ENCODE data around the gene RBM34. TPM values are rescaled to one million over a fixed set of nuclear protein-coding genes. Genes with fewer than 3 reads are reported as not detected.
A peak's percentile ranks its signal among the peaks of the same experiment; 100 is the strongest.
"Not testable (repeated sequence)": the region's sequence is repeated elsewhere in the genome, so short reads cannot be mapped to it uniquely, and the experiment has no call there.

Gene RBM34
- total RNA-seq, 2 donors from 2014 or later = 25.7 to 90.7 TPM

- intact Hi-C loops (cut with DNase I) = no loop called here
- DNase-seq (ENCODE audit: low spot score) = no peak
- Histone ChIP-seq H3K27me3 (replicated peaks; ENCODE audit: insufficient read depth) (no peaks in the 10 kb centered on the region), H3K36me3 (no peaks in the 10 kb centered on the region), H3K27ac (peak overlapping the region; percentile 85 to 90), H3K4me1 (replicated peaks) (no peaks in the 10 kb centered on the region), H3K9me3 (no peaks in the 10 kb centered on the region), H3K4me3 (peak overlapping the region; percentile 56 to 66)
- WGBS = 3% methylated on average over 14 of the region's 14 CpGs
- TF ChIP-seq, protein P1, sequence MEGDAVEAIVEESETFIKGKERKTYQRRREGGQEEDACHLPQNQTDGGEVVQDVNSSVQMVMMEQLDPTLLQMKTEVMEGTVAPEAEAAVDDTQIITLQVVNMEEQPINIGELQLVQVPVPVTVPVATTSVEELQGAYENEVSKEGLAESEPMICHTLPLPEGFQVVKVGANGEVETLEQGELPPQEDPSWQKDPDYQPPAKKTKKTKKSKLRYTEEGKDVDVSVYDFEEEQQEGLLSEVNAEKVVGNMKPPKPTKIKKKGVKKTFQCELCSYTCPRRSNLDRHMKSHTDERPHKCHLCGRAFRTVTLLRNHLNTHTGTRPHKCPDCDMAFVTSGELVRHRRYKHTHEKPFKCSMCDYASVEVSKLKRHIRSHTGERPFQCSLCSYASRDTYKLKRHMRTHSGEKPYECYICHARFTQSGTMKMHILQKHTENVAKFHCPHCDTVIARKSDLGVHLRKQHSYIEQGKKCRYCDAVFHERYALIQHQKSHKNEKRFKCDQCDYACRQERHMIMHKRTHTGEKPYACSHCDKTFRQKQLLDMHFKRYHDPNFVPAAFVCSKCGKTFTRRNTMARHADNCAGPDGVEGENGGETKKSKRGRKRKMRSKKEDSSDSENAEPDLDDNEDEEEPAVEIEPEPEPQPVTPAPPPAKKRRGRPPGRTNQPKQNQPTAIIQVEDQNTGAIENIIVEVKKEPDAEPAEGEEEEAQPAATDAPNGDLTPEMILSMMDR (IDR thresholded peaks at IDR 0.05) = no peak
- no peak for TF ChIP-seq POLR2A (IDR thresholded peaks at IDR 0.05)
- no peak for TF ChIP-seq POLR2AphosphoS5 (IDR thresholded peaks at IDR 0.05)
Measured at GRCh38 chr1:235160383-235160956, 580 bp downstream of the RBM34 start.

DNA sequence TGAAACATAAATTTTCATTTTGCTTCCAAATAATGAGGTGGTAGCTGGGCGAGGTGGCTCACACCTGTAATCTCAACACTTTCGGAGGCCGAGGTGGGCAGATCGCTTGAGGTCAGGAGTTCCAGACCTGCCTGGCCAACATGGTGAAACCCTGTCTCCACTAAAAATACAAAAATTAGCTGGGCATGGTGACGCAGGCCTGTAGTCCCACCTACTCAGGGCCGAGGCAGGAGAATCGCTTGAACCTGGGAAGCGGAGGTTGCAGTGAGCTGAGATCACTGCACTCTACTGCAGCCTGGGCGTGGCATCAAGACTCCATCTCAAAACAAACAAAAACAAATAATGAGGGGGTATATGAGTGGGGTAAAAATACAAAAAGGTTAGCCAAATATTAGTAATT lies 1.1 kb downstream of the RBM34 start:
- not testable (repeated sequence) for DNase-seq (ENCODE audit: low spot score)
- 75% methylated on average over 9 of the region's 9 CpGs for WGBS
- peak overlapping the region in 1 of 2 donors; percentile 56 for H3K4me3 ChIP-seq

GRCh38 chr1:235159284-235159683 lies 1.8 kb downstream of the RBM34 start:
- H3K4me1 ChIP-seq (replicated peaks); intact Hi-C loops (cut with DNase I); H3K9me3 ChIP-seq; H3K27ac ChIP-seq; H3K27me3 ChIP-seq (replicated peaks; ENCODE audit: insufficient read depth); H3K4me3 ChIP-seq; DNase-seq (ENCODE audit: low spot score); H3K36me3 ChIP-seq: not testable (repeated sequence)
- WGBS = 97% methylated on average over 9 of the region's 9 CpGs

More for the DNA sequence above, 1.1 kb downstream of the RBM34 start:
- intact Hi-C loops (cut with DNase I); H3K9me3 ChIP-seq; H3K4me1 ChIP-seq (replicated peaks); H3K27ac ChIP-seq; H3K27me3 ChIP-seq (replicated peaks; ENCODE audit: insufficient read depth); H3K36me3 ChIP-seq: not testable (repeated sequence)

- no peaks in the 10 kb centered on the region for H3K4me1 ChIP-seq (replicated peaks)
- WGBS = 84% methylated on average over 6 of the region's 6 CpGs
- no peaks in the 10 kb centered on the region for H3K27me3 ChIP-seq (replicated peaks; ENCODE audit: insufficient read depth)
- intact Hi-C loops (cut with DNase I) = no loop called here
- no peak overlapping the region for H3K4me3 ChIP-seq
- TF ChIP-seq, protein P1 (IDR thresholded peaks at IDR 0.05) = no peak
- TF ChIP-seq POLR2AphosphoS5 (IDR thresholded peaks at IDR 0.05) (no peak), POLR2A (IDR thresholded peaks at IDR 0.05) (no peak)
- H3K9me3 ChIP-seq = no peaks in the 10 kb centered on the region
- no peaks in the 10 kb centered on the region for H3K36me3 ChIP-seq
- DNase-seq (ENCODE audit: low spot score) = no peak
- H3K27ac ChIP-seq = no peak overlapping the region
Measured at GRCh38 chr1:235158680-235159079, 2.4 kb downstream of the RBM34 start.

DNA sequence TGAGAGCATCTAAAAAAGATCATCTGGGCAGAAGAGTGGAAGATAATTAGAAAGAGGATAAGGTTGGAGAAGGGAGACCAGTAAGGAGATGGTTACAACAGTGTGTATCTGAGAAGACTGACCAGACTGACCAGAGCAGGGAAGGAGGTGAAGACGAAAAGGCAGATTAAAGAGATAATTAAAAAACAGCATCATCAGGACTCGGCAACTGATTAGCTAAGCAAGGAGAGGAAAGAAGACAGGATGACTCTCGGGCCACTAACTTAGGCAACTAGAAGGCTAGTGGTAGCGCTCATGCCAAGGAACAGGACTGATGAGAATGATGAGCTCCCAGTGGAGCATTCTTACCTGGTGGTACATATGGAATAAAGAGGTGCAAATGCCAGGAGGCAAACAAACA lies 3.9 kb downstream of the RBM34 start:
- 85% methylated on average over 4 of the region's 4 CpGs for WGBS
- DNase-seq (ENCODE audit: low spot score) = no peak
- no peak overlapping the region for H3K4me3 ChIP-seq
- H3K27me3 ChIP-seq (replicated peaks; ENCODE audit: insufficient read depth) = no peaks in the 10 kb centered on the region
- no peaks in the 10 kb centered on the region for H3K9me3 ChIP-seq
- TF ChIP-seq POLR2AphosphoS5 (IDR thresholded peaks at IDR 0.05) (no peak), POLR2A (IDR thresholded peaks at IDR 0.05) (no peak)
- TF ChIP-seq, protein P1 (IDR thresholded peaks at IDR 0.05) = no peak
- H3K4me1 ChIP-seq (replicated peaks) = no peaks in the 10 kb centered on the region
- no peaks in the 10 kb centered on the region for H3K36me3 ChIP-seq
- no peak overlapping the region for H3K27ac ChIP-seq
- intact Hi-C loops (cut with DNase I) = no loop called here

GRCh38 chr1:235156740-235157139 lies 4.3 kb downstream of the RBM34 start:
- no peaks in the 10 kb centered on the region for H3K27me3 ChIP-seq (replicated peaks; ENCODE audit: insufficient read depth)
- H3K4me3 ChIP-seq = no peak overlapping the region
- no peaks in the 10 kb centered on the region for H3K9me3 ChIP-seq
- DNase-seq (ENCODE audit: low spot score) = no peak
- no peaks in the 10 kb centered on the region for H3K4me1 ChIP-seq (replicated peaks)
- H3K27ac ChIP-seq = no peak overlapping the region
- WGBS = 60% methylated on average over 4 of the region's 4 CpGs
- no peaks in the 10 kb centered on the region for H3K36me3 ChIP-seq
- intact Hi-C loops (cut with DNase I) = no loop called here
- TF ChIP-seq POLR2AphosphoS5 (IDR thresholded peaks at IDR 0.05) (no peak), POLR2A (IDR thresholded peaks at IDR 0.05) (no peak)
- TF ChIP-seq, protein P1 (IDR thresholded peaks at IDR 0.05) = no peak
